Sigmoid colon (tissue), 7 donors: ENCODE measurements around the gene DYDC2. TPM values are rescaled to one million over a fixed set of nuclear protein-coding genes. Genes with fewer than 3 reads are reported as not detected.

Experiments
- DNase-seq: peaks from one replicate; pipeline ENCODE4 v3.0.0-alpha.2; 2019
- H3K27ac ChIP-seq, 4 donors: fragments of 200-600 bp; sonication (generic); one replicate each; pipeline ENCODE4 v1.5.1; 2016 to 2019; ENCODE audit warnings: mild to moderate bottlenecking in 1 of 4
- H3K27me3 ChIP-seq, 3 donors: fragments of 200-600 bp; sonication (generic); one replicate each; pipeline ENCODE4 v1.5.1; 2019; ENCODE audit warnings: mild to moderate bottlenecking in 1 of 3
- H3K36me3 ChIP-seq, 4 donors: fragments of 200-600 bp; sonication (generic); one replicate each; pipeline ENCODE4 v1.5.1; 2016 to 2019
- H3K4me1 ChIP-seq, 4 donors: fragments of 200-600 bp; sonication (generic); one replicate each; pipeline ENCODE4 v1.5.1; 2017 to 2019
- H3K4me3 ChIP-seq, 4 donors: fragments of 200-600 bp; sonication (generic); one replicate each; pipeline ENCODE4 v1.5.1; 2017 to 2019; ENCODE audit warnings: mild to moderate bottlenecking in 2 of 4, moderate library complexity in 1 of 4
- H3K9me3 ChIP-seq, 4 donors: fragments of 200-600 bp in 3 of 4; sonication (generic) in 3 of 4; one replicate each; pipeline versions ENCODE4 v1.5.1 to v1.6.1; 2013 to 2019
- CTCF ChIP-seq, 4 experiments: fragments of 450-650 bp in 3 of 4; fragments of 200-600 bp in 1 of 4; IDR thresholded peaks; one replicate each; pipeline ENCODE4 v1.5.1; 2016 to 2019; ENCODE audit warnings: antibody characterized with exemption in 4 of 4, mild to moderate bottlenecking in 3 of 4, moderate library complexity in 2 of 4
- EP300 ChIP-seq, 4 donors: sonication (generic); formaldehyde crosslinking; IDR thresholded peaks; one replicate each; pipeline ENCODE4 v1.6.1; 2017; ENCODE audit warnings: antibody characterized with exemption in 4 of 4
- POLR2A ChIP-seq, 2 donors: fragments of 450-650 bp; IDR thresholded peaks; one replicate each; pipeline ENCODE4 v1.6.1; 2016; ENCODE audit warnings: antibody characterized with exemption in 2 of 2, mild to moderate bottlenecking in 2 of 2, moderate library complexity in 2 of 2
- POLR2AphosphoS5 ChIP-seq, 4 donors: sonication (generic); formaldehyde crosslinking; IDR thresholded peaks; one replicate each; pipeline ENCODE4 v1.6.1; 2017; ENCODE audit warnings: antibody characterized with exemption in 4 of 4
- WGBS, 2 donors: extraction: QIAGEN DNeasy Blood & Tissue Kit; methylation state at CpG; one replicate each; pipeline ENCODE4 v1.1.7; 2013; 5-methylcytosine and 5-hydroxymethylcytosine counted together
- intact Hi-C: fragments of 100-400 bp; cut with DNase I; formaldehyde crosslinking; loops from one replicate; pipeline ENCODE4 v1.15.1; 2023
- polyA plus RNA-seq, 3 donors: library from polyadenylated mRNA; stranded (reverse); fragments of 200-250 nt; gene quantifications; one replicate each; pipeline ENCODE4 v1.2.3, GENCODE V29; 2013
- total RNA-seq, 4 donors: library from RNA; depleted of rRNA; stranded (reverse); fragments of >200 nt; gene quantifications; one replicate each; pipeline ENCODE4 v1.1.0, GENCODE V29; 2016
- donor health status: healthy with polysubstance abuse.
- donor health status: Bipolar disorder and iron deficiency.
- donor health status: healthy.

The DYDC2 gene
- total and polyA plus RNA-seq, 7 donors, result 0.41 TPM; not detected in 6

GRCh38 chr10:80344912-80345311 lies 11.7 kb upstream of the DYDC2 start:
- H3K27me3 ChIP-seq, result no peaks in the 10 kb centered on the region
- no peak overlapping the region for H3K27ac ChIP-seq
- no peaks in the 10 kb centered on the region for H3K4me1 ChIP-seq
- H3K9me3 ChIP-seq, result no peaks in the 10 kb centered on the region
- DNase-seq, result no peak
- no peaks in the 10 kb centered on the region for H3K36me3 ChIP-seq
- no peak overlapping the region for H3K4me3 ChIP-seq
- intact Hi-C loops, result no loop called here
- 65 to 78% methylated on average over 2 of the region's 2 CpGs for WGBS, 2 donors
- TF ChIP-seq EP300 (IDR thresholded peaks at IDR 0.05) (no peak), POLR2AphosphoS5 (IDR thresholded peaks at IDR 0.05) (no peak), CTCF (IDR thresholded peaks at IDR 0.05) (no peak), POLR2A (IDR thresholded peaks at IDR 0.05) (no peak)

- H3K27ac ChIP-seq, result no peak overlapping the region
- no peaks in the 10 kb centered on the region for H3K36me3 ChIP-seq
- no peak overlapping the region for H3K4me3 ChIP-seq
- TF ChIP-seq POLR2AphosphoS5 (IDR thresholded peaks at IDR 0.05), result no peak
- TF ChIP-seq EP300 (IDR thresholded peaks at IDR 0.05), result no peak
- TF ChIP-seq CTCF (IDR thresholded peaks at IDR 0.05), result no peak
- no peak for TF ChIP-seq POLR2A (IDR thresholded peaks at IDR 0.05)
- 67 to 87% methylated on average over 3 of the region's 3 CpGs for WGBS, 2 donors
- intact Hi-C loops, result no loop called here
- DNase-seq, result no peak
- no peaks in the 10 kb centered on the region for H3K4me1 ChIP-seq
- no peaks in the 10 kb centered on the region for H3K9me3 ChIP-seq
- peaks cover 0 to 12% (median 5%) of the 10 kb centered on the region in 3 donors for H3K27me3 ChIP-seq
Observed at GRCh38 chr10:80350251-80350650, 6.3 kb upstream of the DYDC2 start.

GRCh38 chr10:80351220-80351619 lies 5.4 kb upstream of the DYDC2 start:
- Histone ChIP-seq H3K4me3 (no peak overlapping the region), H3K36me3 (no peaks in the 10 kb centered on the region), H3K27me3 (peaks cover 0 to 18% (median 8%) of the 10 kb centered on the region in 3 donors), H3K27ac (no peak overlapping the region), H3K9me3 (no peaks in the 10 kb centered on the region), H3K4me1 (peaks cover 0 to 2% (median 1%) of the 10 kb centered on the region in 4 donors)
- 93 to 95% methylated on average over 3 of the region's 3 CpGs for WGBS, 2 donors
- intact Hi-C loops, result no loop called here
- DNase-seq, result no peak
- TF ChIP-seq CTCF (IDR thresholded peaks at IDR 0.05) (no peak), POLR2A (IDR thresholded peaks at IDR 0.05) (no peak), EP300 (IDR thresholded peaks at IDR 0.05) (no peak), POLR2AphosphoS5 (IDR thresholded peaks at IDR 0.05) (no peak)

GRCh38 chr10:80356989-80357850 lies 639 bp downstream of the DYDC2 start:
- H3K36me3 ChIP-seq, result no peaks in the 10 kb centered on the region
- no peaks in the 10 kb centered on the region for H3K9me3 ChIP-seq
- TF ChIP-seq CTCF (IDR thresholded peaks at IDR 0.05) (no peak), EP300 (IDR thresholded peaks at IDR 0.05) (no peak), POLR2AphosphoS5 (IDR thresholded peaks at IDR 0.05) (no peak), POLR2A (IDR thresholded peaks at IDR 0.05) (no peak)
- intact Hi-C loops, result no loop called here
- peak overlapping the region; percentile 8 to 49 (median 34) for H3K4me3 ChIP-seq
- WGBS, 2 donors, result 12 to 20% methylated on average over 50 of the region's 50 CpGs
- peaks cover 0 to 38% (median 19%) of the 10 kb centered on the region in 3 donors for H3K27me3 ChIP-seq
- DNase-seq, result no peak
- H3K4me1 ChIP-seq, result peaks cover 0 to 15% (median 13%) of the 10 kb centered on the region in 4 donors
- H3K27ac ChIP-seq, result no peak overlapping the region
